Trophoblast cell (in vitro differentiated cells and primary cell): ENCODE data around the gene PANK4.

Experiments
- DNase-seq, 2 donors: peaks; one replicate each; pipeline ENCODE4 v3.0.0-alpha.2; 2016
- H2AFZ ChIP-seq: 2 replicates; pipeline ENCODE4 v1.6.1; 2013; ENCODE audit warnings: low read length, moderate library complexity, mild to moderate bottlenecking; ENCODE audit not compliant: insufficient read depth, poor library complexity
- H2AK5ac ChIP-seq: 2 replicates; pipeline ENCODE4 v1.6.1; 2013; ENCODE audit warnings: mild to moderate bottlenecking, low read length
- H2BK120ac ChIP-seq: 2 replicates; pipeline ENCODE4 v1.6.1; 2013; ENCODE audit warnings: low read length, mild to moderate bottlenecking, moderate library complexity; ENCODE audit not compliant: insufficient read depth, poor library complexity
- H2BK12ac ChIP-seq: 2 replicates; pipeline ENCODE4 v1.6.1; 2013; ENCODE audit warnings: mild to moderate bottlenecking, low read length, moderate library complexity
- H2BK5ac ChIP-seq: 2 replicates; pipeline ENCODE4 v1.6.1; 2013; ENCODE audit warnings: low read length, low read depth, moderate library complexity, mild to moderate bottlenecking; ENCODE audit not compliant: poor library complexity
- H3K14ac ChIP-seq: 2 replicates; pipeline ENCODE4 v1.6.1; 2013; ENCODE audit warnings: mild to moderate bottlenecking, low read length
- H3K18ac ChIP-seq: 2 replicates; pipeline ENCODE4 v1.6.1; 2013; ENCODE audit warnings: mild to moderate bottlenecking, low read length
- H3K23ac ChIP-seq: 2 replicates; pipeline ENCODE4 v1.6.1; 2013; ENCODE audit warnings: low read length
- H3K27ac ChIP-seq: 2 replicates; pipeline ENCODE4 v1.5.1; 2013; ENCODE audit warnings: low read depth, mild to moderate bottlenecking, inconsistent platforms, low read length, moderate library complexity
- H3K27me3 ChIP-seq: 2 replicates; pipeline ENCODE4 v1.6.1; 2013; ENCODE audit warnings: inconsistent platforms, mild to moderate bottlenecking, low read length, moderate library complexity; ENCODE audit not compliant: insufficient read depth
- H3K36me3 ChIP-seq, 2 experiments: 1 replicate in 1 of 2; 2 replicates in 1 of 2; pipeline ENCODE4 v1.6.1; 2013; ENCODE audit warnings: low read length in 2 of 2, mild to moderate bottlenecking in 2 of 2, moderate library complexity in 1 of 2; ENCODE audit not compliant: insufficient read depth in 2 of 2, control insufficient read depth in 1 of 2
- H3K4ac ChIP-seq: 2 replicates; pipeline ENCODE4 v1.6.1; 2013; ENCODE audit warnings: low read depth, mild to moderate bottlenecking, low read length, moderate library complexity
- H3K4me1 ChIP-seq, 2 experiments: 1 replicate in 1 of 2; 2 replicates in 1 of 2; pipeline ENCODE4 v1.6.1; 2013; ENCODE audit warnings: low read length in 2 of 2, mild to moderate bottlenecking in 2 of 2, moderate library complexity in 1 of 2; ENCODE audit not compliant: insufficient read depth in 2 of 2, control insufficient read depth in 1 of 2
- H3K4me2 ChIP-seq: 2 replicates; pipeline ENCODE4 v1.6.1; 2013; ENCODE audit warnings: inconsistent platforms, mild to moderate bottlenecking, low read length, moderate library complexity
- H3K4me3 ChIP-seq: 2 replicates; pipeline ENCODE4 v1.5.1; 2013; ENCODE audit warnings: mild to moderate bottlenecking, low read depth, low read length, inconsistent platforms
- H3K79me1 ChIP-seq: one replicate; pipeline ENCODE4 v1.6.1; 2013; ENCODE audit warnings: low read length
- H3K79me2 ChIP-seq: 2 replicates; pipeline ENCODE4 v1.6.1; 2013; ENCODE audit warnings: low read length, mild to moderate bottlenecking; ENCODE audit not compliant: control insufficient read depth, insufficient read depth, poor library complexity
- H3K9ac ChIP-seq: 2 replicates; pipeline ENCODE4 v1.6.1; 2013; ENCODE audit warnings: mild to moderate bottlenecking, low read length
- H3K9me3 ChIP-seq: 2 replicates; pipeline ENCODE4 v1.6.1; 2013; ENCODE audit warnings: low read depth, mild to moderate bottlenecking, control low read depth, inconsistent platforms, low read length; ENCODE audit not compliant: insufficient read depth
- H4K12ac ChIP-seq: 2 replicates; pipeline ENCODE4 v1.6.1; 2013; ENCODE audit warnings: low read depth, mild to moderate bottlenecking, low read length, moderate library complexity
- H4K8ac ChIP-seq: 2 replicates; pipeline ENCODE4 v1.6.1; 2013; ENCODE audit warnings: low read depth, mild to moderate bottlenecking, low read length, moderate library complexity
- H4K91ac ChIP-seq: one replicate; pipeline ENCODE4 v1.6.1; 2013; ENCODE audit warnings: low read depth, mild to moderate bottlenecking, low read length, moderate library complexity
- WGBS: extraction: QIAGEN DNeasy Blood & Tissue Kit; methylation state at CpG from one replicate; pipeline ENCODE4 v1.1.7; 2013; ENCODE audit warnings: missing lambda C conversion rate; ENCODE audit not compliant: insufficient read length, insufficient coverage; ENCODE audit errors: extremely low coverage; 5-methylcytosine and 5-hydroxymethylcytosine counted together

Gene PANK4

DNA sequence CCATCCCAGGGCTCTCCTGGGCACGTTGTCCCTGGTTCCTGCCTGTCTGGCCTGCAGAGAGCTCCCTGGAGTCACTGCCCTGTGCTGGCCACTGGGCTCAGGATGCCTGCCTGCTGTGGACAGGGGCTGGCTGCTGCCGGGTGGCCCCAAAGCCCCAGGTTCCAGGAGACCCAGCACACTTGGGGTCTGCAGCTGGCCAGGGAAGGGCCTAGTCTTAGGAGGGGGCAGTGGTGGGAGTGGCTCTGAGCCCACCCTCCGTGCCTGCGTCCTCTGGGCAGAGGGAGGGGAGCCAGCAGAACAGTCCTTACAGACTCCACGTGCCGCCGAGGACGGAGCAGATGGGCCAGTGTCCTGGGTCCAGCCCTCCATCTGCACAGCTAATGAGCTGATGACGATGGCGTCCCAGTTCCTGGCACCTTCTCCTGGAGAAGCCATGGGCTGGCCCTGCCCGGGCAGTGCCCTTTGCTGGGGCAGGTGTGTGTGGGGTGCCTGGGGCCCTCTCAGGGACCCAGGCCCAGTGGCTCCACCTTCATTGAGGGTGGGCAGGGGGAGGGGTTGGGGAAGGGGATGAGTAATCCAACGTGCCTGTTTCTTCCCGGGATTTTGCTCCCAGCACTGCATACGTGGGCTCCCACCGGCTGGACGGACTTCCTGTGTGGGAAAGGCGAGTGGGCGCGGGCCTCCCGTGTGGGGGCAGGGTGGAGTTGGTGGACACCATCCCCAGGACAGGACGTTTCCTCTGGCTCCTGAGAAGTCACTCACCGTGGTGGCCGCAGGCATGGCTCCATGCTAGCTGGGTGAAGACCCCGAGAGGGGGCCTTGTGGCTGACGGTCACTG lies 57.1 kb downstream of the PANK4 start:
- Histone ChIP-seq H3K9me3 (no peaks in the 10 kb centered on the region), H3K79me2 (no peaks in the 10 kb centered on the region), H3K36me3 (no peaks in the 10 kb centered on the region), H3K23ac (no peak overlapping the region), H4K12ac (no peak overlapping the region), H3K27me3 (no peaks in the 10 kb centered on the region), H3K27ac (no peak overlapping the region), H3K4me2 (no peak overlapping the region), H2AK5ac (no peak overlapping the region), H2BK12ac (no peak overlapping the region), H3K4me1 (no peaks in the 10 kb centered on the region), H2BK5ac (no peak overlapping the region), H3K9ac (no peak overlapping the region), H3K18ac (no peak overlapping the region), H3K14ac (no peak overlapping the region), H2BK120ac (no peak overlapping the region), H4K8ac (no peak overlapping the region), H3K4ac (no peak overlapping the region), H3K79me1 (no peaks in the 10 kb centered on the region), H2AFZ (no peak overlapping the region), H3K4me3 (no peak overlapping the region), H4K91ac (no peak overlapping the region)
- no CpG with 5 or more reads among the region's 25 CpGs for WGBS
- DNase-seq: no peak

DNA sequence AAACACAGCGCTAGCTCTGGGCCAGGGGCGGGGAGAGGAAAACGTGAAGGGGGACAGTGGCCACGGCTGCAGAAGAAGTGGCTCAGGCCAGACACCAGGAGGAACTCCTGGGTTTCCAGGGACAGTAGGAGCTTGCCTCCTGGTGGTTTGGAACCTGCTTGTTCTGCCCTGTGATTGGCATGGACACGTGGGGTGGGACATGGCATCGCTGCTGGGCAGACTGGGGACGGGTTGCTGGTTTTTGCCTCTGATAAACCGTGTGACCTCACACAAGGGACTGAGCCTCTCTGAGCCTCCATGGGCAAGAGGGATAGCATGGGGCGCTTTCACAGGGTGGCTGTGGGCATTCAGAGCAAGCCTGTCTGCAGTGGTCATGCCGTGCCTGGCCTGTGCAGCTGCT lies 57.9 kb downstream of the PANK4 start:
- no peaks in the 10 kb centered on the region for H3K79me1 ChIP-seq
- no peak overlapping the region for H2BK12ac ChIP-seq
- no CpG with 5 or more reads among the region's 10 CpGs for WGBS
- no peak overlapping the region for H2BK120ac ChIP-seq
- H3K4me2 ChIP-seq: no peak overlapping the region
- H3K27ac ChIP-seq: no peak overlapping the region
- H4K91ac ChIP-seq: no peak overlapping the region
- H3K14ac ChIP-seq: no peak overlapping the region
- no peak overlapping the region for H3K4ac ChIP-seq
- H4K12ac ChIP-seq: no peak overlapping the region
- H3K27me3 ChIP-seq: no peaks in the 10 kb centered on the region
- H3K9ac ChIP-seq: no peak overlapping the region
- no peaks in the 10 kb centered on the region for H3K9me3 ChIP-seq
- H2AFZ ChIP-seq: no peak overlapping the region
- H3K4me1 ChIP-seq: no peaks in the 10 kb centered on the region
- H2BK5ac ChIP-seq: no peak overlapping the region
- no peak overlapping the region for H3K4me3 ChIP-seq
- H3K18ac ChIP-seq: no peak overlapping the region
- no peak overlapping the region for H4K8ac ChIP-seq
- no peak for DNase-seq
- H3K79me2 ChIP-seq: no peaks in the 10 kb centered on the region
- no peaks in the 10 kb centered on the region for H3K36me3 ChIP-seq
- no peak overlapping the region for H2AK5ac ChIP-seq
- no peak overlapping the region for H3K23ac ChIP-seq

DNA sequence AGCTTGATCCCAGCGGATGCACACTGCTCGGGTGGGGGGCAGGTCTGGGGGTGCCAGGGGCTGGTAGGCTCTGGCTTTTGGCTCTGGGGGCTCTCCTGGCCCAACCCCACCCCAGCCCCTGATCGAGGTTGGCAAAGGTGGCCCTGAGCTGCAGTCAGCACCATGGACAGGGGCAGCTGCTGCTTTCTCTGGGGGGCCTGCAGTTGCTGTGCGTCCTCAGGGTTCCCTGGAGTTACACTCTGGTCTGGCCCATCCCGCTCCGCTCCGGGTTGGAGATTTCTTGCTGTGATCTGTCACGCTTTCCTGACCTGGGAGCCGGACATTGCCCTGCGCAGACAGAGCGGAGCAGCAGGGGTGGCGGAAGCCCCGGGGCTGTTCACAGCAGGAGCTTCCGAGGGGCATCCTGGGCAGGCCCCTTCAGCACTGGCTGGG lies 58.3 kb downstream of the PANK4 start:
- H3K79me1 ChIP-seq: no peaks in the 10 kb centered on the region
- no peak overlapping the region for H2BK5ac ChIP-seq
- peak overlapping the region; percentile 39 for H3K4me3 ChIP-seq
- H3K4me1 ChIP-seq: no peaks in the 10 kb centered on the region
- no peak overlapping the region for H2BK12ac ChIP-seq
- H3K27me3 ChIP-seq: no peaks in the 10 kb centered on the region
- H3K4me2 ChIP-seq: no peak overlapping the region
- no peak overlapping the region for H3K14ac ChIP-seq
- H4K91ac ChIP-seq: no peak overlapping the region
- no CpG with 5 or more reads among the region's 14 CpGs for WGBS
- no peak overlapping the region for H3K4ac ChIP-seq
- no peak overlapping the region for H2AFZ ChIP-seq
- H2BK120ac ChIP-seq: no peak overlapping the region
- no peak overlapping the region for H3K27ac ChIP-seq
- H3K23ac ChIP-seq: no peak overlapping the region
- no peaks in the 10 kb centered on the region for H3K9me3 ChIP-seq
- no peak overlapping the region for H4K8ac ChIP-seq
- H4K12ac ChIP-seq: no peak overlapping the region
- no peak overlapping the region for H3K9ac ChIP-seq
- H2AK5ac ChIP-seq: no peak overlapping the region
- peak in 1 of 2 donors; percentile 30 for DNase-seq
- H3K79me2 ChIP-seq: no peaks in the 10 kb centered on the region
- H3K18ac ChIP-seq: no peak overlapping the region
- no peaks in the 10 kb centered on the region for H3K36me3 ChIP-seq

DNA sequence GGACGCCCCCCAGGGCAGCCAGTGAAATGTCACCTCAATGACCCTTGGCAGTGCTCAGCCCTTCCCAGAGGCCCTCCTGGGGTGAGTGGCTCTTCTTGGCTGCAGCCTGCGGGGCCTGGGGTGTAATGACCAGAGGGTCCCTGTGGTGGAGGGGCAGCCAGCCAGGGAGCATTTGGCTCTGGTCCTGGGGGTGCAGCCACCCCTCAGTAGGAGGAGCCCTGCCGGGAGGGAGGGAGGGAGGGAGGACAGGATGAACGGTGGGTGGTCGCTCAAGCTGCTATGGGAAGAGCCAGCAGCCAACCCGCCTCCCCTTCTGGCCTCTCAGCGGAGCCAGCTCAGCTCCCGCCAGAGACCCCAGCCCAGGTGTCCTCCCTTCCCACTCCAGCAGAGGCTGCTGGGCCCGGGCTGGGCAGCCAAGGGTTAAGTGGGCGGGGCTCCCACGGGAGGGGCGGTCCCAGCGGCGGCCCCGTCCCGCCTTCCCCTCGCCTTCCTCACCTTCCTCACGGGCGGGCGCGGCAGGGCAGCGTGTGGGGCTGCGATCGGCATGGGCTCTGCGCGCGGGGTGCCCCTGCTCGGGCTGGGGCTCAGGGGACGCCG lies 59.3 kb downstream of the PANK4 start:
- H3K4me2 ChIP-seq: no peak overlapping the region
- H2BK120ac ChIP-seq: no peak overlapping the region
- H2AFZ ChIP-seq: no peak overlapping the region
- H3K27ac ChIP-seq: no peak overlapping the region
- no peak overlapping the region for H3K4ac ChIP-seq
- DNase-seq: no peak
- H3K9me3 ChIP-seq: no peaks in the 10 kb centered on the region
- H3K14ac ChIP-seq: no peak overlapping the region
- no peaks in the 10 kb centered on the region for H3K36me3 ChIP-seq
- no peak overlapping the region for H3K9ac ChIP-seq
- no peak overlapping the region for H4K91ac ChIP-seq
- H3K23ac ChIP-seq: no peak overlapping the region
- H3K27me3 ChIP-seq: no peaks in the 10 kb centered on the region
- no peak overlapping the region for H3K4me3 ChIP-seq
- WGBS: no CpG with 5 or more reads among the region's 30 CpGs
- no peak overlapping the region for H3K18ac ChIP-seq
- no peak overlapping the region for H4K8ac ChIP-seq
- H3K79me2 ChIP-seq: no peaks in the 10 kb centered on the region
- H4K12ac ChIP-seq: no peak overlapping the region
- no peak overlapping the region for H2BK5ac ChIP-seq
- no peaks in the 10 kb centered on the region for H3K4me1 ChIP-seq
- no peak overlapping the region for H2BK12ac ChIP-seq
- H3K79me1 ChIP-seq: no peaks in the 10 kb centered on the region
- H2AK5ac ChIP-seq: no peak overlapping the region
